ENCODE results near the gene ACTR6.
A peak's percentile ranks its signal among the peaks of the same experiment; 100 is the strongest.
"Not testable (repeated sequence)": the region's sequence is repeated elsewhere in the genome, so short reads cannot be mapped to it uniquely, and the experiment has no call there.

ACTR6 gene

DNA sequence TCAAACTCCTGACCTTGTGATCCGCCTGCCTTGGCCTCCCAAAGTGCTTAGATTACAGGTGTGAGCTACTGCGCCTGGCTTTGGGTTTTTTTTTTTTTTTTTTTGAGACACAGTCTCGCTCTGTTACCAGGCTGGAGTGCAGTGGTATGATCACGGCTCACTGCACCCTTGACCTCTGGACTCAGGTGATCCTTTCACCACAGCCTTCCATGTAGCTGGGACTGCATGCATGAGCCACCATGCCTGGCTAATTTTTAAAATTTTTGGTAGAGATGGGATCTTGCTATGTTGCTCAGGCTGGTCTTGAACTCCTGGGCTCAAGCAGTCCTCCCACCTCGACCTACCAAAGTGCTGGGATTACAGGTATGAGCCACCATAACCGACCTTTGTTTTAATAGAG is 21.6 kb downstream of the ACTR6 start:
- not testable (repeated sequence) for DNase-seq

DNA sequence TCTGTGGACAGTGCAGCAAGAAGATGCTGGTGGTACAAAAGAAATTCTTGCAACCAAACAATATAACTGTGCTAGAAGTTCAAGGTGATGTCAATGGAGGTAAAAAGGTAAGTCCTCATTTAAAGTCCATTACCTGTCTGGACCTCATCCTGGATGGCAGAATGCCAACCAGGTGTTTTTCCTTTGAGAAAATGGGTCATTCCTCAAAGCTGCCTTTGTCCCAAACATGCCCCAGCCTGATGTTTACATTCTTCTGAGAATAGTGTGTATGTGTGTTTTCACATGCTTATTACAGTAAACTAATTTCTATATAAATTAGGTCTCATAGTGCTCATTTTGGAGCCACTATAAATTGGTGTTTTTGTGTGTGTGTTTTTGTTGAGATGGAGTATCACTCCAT is 24.9 kb downstream of the ACTR6 start:
- no peak for DNase-seq

DNA sequence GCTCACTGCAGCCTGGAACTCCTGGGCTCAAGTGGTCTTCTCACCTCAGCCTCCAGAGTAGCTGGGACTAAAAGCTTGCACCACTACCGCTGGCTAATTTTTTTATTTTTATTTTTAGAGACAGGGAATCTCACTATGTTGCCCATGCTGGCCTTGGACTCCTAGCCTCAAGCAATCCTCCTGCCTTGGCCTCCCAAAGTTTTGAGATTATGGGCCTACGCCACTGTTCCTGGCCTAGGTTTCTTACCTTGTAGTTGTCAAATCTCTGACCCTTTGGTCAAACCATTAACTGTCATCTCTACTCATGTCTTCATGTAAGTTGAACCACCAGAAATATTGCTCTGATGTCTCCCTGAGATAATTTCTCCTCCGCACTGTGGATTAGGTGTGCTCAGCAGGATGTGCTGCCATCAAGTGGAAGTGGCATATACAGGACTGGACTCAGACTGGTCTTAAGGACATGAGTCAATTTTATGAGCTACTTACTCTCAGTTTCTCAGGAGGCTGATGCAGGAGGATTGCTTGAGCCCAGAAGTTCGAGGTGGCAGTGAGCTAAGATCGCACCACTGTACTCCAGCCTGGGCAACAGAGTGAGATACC is 28.5 kb downstream of the ACTR6 start:
- DNase-seq, result peak; percentile 2

DNA sequence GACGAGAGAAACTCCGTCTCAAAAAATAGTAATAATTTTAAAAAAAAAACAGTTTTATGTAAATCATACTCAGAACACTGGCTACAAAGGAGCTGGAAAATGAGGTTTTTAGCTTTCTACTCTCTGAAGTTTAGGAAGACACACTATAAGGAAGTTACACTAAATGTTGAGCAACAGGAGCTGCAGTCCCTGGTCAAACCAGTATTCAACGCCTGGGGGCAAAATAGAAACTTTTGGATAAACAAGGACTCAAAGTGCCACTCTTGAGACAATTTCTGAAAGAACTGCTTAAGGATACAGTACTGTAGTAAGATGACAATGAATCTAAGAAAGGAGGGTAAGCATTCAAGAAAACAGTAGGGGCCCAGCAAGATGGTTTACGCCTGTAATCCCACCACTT is 29.3 kb downstream of the ACTR6 start:
- no peak for DNase-seq

DNA sequence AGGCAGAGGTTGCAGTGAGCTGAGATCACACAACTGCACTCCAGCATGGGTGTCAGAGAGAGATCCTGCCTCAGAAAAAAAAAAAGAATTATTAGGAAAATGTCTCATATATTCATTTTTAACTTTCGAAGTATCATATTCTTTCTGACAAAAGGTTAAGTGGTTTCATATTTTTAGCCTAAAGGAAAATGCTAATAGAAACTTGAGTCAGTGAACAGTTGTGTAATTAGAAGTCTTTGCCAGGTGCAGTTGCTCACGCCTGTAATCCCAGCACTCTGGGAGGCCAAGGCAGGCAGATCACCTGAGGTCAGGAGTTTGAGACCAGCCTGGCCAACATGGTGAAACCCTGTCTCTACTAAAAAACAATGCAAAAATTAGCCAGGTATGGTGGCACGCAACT is 31.3 kb downstream of the ACTR6 start:
- not testable (repeated sequence) for DNase-seq

DNA sequence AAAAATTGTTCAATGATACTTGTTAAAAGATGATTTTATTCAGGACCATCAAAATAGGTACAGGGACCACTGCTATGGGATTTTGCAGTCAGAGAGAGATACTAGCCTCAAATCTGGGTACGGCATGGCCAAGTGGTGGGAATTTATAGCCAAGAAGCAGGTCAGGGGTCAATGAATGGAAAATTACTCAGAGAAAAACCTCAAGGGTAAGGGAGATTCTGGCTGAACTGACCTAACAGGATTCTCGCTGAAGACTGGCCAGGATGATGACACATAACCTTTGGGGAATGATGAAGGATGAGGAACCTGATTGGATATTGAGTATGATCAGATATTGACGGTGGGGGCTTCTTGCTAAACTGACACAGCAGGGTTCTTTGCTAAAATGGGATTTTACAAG is 33.6 kb downstream of the ACTR6 start:
- no peak for DNase-seq

DNA sequence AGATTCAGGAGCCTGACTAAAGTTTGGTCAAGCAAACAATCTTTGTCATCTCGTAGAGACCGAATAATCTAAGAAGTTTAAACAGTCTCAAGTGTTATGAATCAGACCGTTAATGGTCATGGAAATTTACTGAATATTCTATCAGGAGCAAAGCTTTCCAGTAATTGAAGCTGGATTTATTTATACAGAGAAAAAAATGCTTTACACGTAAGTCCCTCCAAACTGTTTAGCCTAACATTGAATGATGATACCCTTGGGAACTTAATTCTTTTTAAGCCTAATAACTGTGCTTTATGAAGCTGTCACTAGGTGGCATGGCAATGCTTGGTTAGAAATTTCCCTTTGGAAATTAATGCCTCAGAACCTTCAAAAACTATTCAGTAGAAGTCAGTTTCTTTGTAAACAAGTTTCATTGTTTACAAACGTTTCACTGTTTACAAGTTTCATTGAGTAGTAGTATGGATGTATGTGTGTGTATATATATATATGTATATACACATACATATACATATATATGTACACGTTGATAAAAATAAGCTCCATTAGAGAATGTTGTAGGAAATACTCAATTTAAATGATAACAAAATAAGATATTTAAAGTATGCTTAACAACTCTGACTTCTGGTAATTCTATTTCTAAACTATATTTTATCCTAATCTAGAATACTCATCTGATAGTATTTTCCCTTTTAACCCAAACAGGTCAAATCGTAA is 34.1 kb downstream of the ACTR6 start:
- peak; percentile 17 for DNase-seq

DNA sequence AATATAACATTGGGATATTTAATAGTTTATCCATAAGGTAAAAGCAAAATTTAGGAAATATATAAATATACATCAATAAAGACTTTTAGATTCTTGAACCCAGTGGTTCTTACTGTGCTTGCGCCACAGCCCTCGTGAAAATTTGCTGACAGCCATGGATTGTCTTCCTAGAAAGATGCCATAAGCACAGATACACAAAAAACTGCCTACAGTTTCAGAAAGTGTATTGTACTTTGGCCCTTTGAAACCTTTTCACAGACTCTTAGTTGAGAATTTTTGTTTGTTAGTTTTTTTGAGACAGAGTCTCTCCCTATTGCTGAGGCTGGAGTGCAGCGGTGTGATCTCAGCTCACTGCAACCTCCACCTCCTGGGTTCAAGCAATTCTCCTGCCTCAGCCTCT is 38.2 kb downstream of the ACTR6 start:
- DNase-seq, result no peak

DNA sequence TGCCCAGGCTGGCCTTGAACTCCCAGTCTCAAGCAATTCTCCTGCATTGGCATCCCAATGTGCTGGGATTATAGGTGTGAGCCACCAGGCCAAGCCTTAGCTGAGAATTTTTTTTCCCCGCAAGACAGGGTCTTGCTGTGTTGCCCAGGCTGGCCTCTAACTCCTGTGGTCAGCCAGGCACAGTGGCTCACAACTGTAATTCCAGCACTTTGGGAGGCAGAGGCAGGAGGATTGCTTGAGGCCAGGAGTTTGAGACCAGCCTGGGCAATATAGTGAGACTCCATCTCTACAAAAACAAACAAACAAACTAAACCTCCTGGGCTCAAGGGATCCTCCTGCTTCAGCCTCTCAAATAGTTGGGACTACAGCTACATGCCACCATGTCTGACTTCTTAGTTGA is 39.0 kb downstream of the ACTR6 start:
- DNase-seq, result no peak

DNA sequence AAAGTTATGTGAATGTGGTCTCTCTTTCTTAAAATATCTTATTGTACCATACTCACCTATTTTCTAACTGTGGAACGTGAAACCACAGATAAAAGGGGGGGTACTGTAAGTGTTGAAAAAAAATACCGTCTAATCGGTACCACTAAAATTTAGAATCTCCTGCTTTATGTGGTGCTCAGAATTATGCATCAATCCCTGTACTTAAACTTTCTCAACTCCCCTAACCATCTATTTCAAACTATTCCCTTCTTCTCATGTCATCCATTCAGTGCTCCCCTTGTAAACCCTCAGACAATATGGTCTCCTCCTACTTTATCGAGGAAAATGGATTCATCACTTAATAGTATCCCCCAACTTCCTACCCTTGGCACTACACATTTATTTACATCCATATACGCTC is 42.5 kb downstream of the ACTR6 start:
- DNase-seq, result no peak

DNA sequence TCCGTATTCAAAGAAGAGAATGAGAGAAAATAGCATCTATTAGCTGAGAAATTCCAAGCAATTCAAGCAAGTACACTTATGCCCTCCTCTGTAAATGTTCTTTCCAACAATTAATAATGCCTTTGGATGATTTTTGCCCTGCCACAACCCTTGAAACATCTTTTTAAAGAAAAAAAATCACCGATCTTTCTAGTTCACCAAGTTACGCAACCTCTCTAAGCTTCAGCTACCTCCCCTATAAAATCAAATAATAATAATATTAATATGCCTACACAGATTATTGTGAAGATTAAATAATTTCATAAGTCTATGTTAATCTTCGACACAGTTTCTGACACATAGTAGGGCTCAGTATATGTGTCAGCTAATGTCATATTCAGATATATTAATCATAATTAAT is 47.1 kb downstream of the ACTR6 start:
- DNase-seq, result no peak

DNA sequence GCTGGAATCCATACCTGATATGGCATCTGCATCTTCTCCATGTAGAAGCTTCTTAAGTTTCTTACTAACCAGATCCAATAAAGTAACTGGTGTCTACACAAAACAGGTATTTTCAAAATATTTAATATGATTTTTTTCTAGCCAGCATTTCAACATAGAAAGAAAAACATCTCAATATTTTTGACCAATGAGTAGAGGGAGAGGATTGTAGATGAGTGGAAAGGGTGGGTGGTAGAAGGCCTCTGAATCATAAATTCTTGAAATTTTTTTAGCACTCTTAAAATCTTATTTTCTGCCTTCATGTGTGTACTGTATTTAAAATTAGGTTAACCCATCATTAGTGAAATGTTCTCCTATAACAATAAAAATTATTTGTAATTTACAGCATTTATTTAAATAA is 48.3 kb downstream of the ACTR6 start:
- DNase-seq, result no peak

DNA sequence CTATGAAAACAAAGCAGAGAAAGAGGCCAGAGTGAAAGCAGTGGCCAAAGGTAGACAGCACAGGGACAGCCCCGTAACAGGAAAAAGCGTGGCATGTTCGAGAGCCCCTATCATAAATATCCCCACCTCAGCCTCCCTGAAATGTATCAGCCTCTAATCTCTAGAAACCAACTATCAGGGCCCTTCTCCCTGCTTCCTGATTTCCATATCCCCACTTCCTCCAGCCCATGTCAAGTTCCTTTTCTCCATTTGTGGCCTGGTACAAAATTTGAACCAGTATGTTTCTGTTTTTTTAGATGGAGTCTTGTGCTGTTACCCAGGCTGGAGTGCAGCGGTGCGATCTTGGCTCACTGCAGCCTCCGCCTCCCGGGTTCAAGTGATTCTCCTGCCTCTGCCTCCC is 49.3 kb downstream of the ACTR6 start:
- no peak for DNase-seq

DNA sequence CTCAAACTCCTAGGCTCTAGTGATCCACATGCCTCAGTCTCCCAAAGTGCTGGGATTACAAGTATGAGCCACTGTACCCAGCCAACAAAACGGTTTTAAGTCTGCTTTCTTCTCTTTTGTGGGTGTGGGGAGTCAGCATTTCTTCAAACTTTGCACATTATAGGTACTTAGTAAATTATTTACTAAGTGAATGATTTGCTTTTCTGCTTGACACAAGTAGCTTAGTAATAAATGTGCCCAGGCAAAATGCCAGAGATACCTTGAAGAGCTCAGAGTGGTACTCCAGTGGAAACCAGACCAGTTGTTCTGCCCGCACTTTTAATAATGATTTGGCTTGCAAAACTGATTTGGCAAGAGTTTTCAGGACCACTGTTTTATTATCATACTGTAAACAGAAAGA is 51.3 kb downstream of the ACTR6 start:
- no peak for DNase-seq

DNA sequence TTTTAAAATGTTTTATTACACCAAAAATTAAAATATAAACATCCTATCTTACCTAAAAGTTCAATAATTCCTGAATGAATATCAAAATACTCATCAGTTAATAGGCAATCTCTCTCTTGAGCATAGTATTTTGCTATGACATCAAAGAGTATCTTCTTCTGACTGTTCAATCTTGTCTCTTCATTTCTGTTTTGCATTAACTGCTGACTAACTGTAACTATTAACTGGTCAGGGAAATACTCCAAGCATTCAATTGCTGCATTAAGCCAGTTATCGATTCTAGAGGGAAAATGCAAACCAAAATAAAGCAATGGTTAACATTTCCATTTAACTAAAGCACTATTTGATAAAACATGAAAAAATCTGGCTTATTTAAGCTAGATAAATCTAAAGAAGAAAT is 52.8 kb downstream of the ACTR6 start:
- no peak for DNase-seq

DNA sequence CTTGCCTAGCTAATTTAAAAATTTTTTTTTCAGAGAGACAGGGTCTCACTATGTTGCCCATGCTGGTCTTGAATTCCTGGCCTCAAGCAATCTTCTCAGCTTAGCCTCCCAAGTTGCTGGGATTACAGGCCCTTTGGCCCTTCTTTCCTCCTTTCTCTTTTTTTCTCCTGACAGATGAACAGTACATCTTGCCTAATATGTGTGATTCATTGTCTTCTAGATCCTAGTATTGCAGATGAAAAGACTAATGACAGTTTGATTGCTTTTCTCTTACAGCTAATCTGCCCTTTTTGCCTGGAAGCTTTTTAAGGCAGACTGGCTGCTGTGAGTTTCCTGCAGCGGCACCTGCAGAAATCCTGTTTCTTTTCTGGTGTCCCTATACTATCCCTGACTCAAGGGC is 54.3 kb downstream of the ACTR6 start:
- DNase-seq, result no peak

DNA sequence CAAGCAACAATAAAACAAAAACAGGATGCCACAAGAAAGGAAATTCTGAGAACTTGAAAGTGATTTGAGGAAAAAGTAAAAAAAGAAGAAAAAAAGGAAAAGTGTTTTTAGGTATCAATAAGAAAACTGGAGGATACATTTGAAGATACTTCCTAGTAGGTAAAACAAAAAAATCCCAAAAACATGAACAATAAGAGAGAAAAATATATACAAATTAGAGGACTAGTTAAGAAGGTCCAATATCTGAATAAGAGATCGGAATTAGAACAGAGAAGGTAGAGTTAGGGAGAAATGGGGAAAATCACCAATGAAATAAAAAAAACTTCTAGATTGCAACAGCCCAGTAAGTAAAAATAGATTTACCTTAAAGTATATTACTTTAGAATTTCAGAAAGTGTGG is 57.5 kb downstream of the ACTR6 start:
- no peak for DNase-seq

DNA sequence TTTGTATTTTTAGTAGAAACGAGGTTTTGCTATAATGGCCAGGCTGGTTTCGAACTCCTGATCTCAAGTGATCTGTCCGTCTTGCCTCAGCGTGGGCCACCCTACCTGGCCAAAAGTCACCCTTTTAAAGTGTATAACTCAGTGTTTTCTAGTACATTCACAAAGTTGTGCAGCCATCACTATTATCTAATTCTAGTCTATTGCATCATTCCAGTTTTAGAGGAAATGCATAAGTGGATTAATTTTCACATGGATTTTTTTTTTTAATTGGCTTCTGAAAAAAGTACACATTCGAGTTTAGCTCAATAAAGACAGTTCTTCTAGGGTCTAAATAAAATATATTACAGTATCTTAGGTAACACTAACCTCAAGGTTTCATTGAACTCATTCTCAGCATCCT is 62.5 kb downstream of the ACTR6 start:
- no peak for DNase-seq

DNA sequence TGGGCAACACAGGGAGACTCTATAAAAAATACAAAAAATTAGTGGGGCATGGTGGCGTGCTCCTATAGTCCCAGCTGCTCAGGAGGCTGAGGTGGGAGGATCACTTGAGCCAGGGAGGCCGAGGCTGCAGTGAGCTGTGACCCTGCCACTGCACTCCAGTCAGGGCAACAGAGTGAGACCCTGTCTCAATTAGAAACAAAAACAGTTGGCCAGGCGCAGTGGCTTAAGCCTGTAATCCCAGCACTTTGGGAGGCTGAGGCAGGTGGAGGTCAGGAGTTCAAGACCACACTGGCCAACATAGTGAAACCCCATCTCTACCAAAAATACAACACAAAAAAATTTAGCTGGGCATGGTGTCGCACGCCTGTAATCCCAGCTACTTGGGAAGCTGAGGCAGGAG is 64.5 kb downstream of the ACTR6 start:
- not testable (repeated sequence) for DNase-seq

DNA sequence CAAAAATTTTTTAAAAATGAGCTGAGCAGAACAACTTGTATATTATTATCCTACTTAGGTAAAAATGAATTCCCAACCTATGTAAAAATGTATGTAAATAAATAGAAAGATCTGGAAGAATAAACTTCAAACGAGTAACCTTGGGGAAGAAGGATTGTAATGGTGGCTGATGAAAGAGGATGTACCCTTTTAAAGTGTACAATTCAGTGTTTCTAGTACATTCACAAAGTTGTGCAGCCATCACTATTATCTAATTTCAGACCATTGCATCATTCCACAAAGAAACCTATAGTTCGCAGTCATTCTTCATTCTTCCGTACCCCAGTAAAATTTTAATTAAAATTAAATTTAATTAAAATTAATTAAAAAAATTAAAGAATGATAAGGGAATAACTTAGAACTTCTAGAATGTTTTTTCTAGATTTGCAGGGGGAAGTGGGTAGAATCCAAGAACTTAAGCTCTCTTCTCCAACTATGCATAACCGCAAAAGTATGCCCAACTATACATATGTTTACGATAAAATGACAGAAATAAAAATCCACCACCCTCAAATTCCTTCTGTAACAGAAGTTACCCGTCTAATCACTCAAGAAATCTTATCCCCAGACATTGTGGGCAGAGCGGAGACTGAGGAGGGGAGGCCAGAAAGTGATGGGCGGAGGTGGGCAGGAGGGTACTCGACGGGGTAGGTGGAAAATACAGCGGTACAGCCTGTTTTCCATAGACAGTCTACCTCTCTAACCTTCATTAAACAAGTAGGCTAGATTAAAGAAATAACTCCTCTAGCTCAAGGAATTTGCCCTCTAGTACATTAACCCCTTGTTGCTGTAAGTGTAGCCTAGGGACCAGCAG is 65.3 kb downstream of the ACTR6 start:
- DNase-seq, result no peak

DNA sequence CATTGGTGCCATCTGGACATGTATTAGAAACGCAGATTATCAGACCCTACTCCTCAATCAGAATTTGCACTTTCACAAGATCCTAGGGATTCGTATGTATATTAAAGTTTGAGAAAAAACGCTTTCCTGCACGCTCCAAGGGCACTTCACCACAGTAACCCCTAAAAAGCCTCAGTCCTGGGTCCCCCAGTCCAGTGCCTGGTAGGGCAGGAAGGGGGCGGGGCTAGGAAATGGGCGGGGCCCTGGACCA is 65.9 kb downstream of the ACTR6 start:
- DNase-seq, result peak; percentile 33

DNA sequence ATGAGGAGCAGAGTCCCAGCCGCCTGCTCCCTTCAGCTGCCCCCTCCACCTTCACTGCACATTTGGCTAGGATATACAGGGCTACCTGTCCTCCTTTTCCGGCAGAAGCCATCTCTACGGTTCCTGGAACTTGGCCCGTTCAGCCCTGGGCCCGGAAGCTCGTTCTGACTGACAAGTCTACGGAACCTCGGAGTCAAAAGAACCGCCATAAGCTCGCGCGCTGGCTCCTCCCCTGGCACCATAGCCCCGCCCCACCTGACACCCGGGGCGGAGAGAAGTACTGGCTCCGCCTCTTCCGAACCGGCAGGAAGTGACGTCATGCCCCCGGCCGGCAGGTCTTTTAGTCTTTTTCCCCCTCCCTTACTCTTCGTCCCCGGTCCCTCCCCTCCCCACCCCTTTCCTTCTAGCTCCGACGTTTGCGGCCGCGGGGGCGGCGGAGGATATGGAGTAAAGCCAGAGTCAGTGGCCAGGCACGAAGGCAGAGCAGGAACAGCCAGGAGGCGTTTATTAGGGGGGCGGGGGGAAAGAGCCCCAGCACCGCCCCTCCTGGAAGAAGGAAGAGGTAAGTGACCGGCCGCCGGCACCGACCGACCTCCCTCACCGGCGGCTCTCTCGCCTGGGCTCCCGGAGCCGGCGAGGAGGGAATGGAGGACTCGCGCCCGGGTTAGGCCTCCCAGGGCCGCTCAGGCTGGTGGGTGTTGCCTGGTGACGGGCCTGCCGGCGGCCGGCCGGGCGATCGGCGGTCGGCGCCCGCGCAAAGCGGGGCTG is 66.4 kb downstream of the ACTR6 start, which contains the start of the genes DEPDC4 and SCYL2:
DEPDC4 (minus strand) TSS at position 245 of the 768 bp plus-strand sequence; CDS start at position 242, 3 bp downstream.
SCYL2 (plus strand) TSS at position 343 of the 768 bp plus-strand sequence. CDS start 15,794 bp downstream, outside the sequence.
- peak; percentile 83 for DNase-seq

DNA sequence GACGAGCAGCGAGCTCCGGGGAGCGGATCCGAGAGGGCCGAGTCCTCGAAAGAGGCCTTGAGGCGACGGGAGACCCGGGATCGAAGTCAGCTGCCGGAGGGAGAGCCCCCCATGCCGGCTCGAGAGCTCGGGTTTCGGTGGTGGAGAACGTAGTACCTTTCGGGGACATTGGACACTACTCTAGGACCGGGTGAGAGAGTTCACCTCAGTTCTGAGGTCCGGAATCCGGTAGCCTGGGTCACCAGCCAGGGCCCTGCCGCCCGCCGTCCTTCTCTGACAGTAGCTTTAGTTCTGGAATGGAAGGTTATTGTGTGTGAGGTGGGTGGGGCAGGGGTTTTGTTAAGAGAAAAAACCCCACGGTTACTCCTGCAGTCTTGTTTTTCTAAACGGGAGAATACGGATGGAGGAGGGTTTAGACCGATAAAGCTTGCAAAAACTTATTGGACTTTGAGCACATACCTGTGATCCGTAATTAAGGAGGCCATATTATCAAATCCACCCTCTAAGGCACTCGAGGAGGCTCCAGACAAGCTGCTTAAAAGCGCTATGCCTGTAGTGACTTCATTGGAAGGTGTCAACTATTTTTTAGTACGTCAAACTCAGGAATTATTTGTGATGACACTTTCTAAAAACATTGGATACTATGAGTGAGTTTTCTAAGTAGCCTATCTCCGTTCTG is 67.1 kb downstream of the ACTR6 start:
- no peak for DNase-seq
